GM18868 (cell line): ENCODE measurements around the gene PATL2.
"Not testable (repeated sequence)": the region's sequence is repeated elsewhere in the genome, so short reads cannot be mapped to it uniquely, and the experiment has no call there.

Experiments used
- ATAC-seq: cut with Tn5 transposase; IDR thresholded peaks from one replicate; pipeline ENCODE4 v1.9.1; 2021; ENCODE audit warnings: mild to moderate bottlenecking, moderate library complexity; ENCODE audit not compliant: unreplicated experiment

The PATL2 gene

DNA sequence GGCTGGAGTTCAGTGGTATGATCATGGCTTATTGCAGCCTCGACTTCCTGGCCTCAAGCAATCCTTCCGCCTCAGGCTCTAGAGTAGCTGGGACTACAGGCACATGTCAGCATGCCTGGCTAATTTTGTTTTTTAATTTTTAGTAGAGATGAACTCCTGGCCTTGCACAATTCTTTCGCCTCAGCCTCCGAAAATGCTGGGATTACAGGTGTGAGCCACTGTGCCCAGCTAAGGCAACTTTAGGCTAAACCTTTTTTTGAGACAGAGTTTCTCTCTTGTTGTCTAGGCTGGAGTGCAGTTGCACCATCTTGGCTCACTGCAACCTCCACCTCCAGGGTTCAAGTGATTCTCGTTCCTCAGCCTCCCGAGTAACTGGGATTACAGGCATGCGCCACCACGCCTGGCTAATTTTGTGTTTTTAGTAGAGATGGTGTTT lies 8.9 kb upstream of the PATL2 start:
- not testable (repeated sequence) for ATAC-seq

DNA sequence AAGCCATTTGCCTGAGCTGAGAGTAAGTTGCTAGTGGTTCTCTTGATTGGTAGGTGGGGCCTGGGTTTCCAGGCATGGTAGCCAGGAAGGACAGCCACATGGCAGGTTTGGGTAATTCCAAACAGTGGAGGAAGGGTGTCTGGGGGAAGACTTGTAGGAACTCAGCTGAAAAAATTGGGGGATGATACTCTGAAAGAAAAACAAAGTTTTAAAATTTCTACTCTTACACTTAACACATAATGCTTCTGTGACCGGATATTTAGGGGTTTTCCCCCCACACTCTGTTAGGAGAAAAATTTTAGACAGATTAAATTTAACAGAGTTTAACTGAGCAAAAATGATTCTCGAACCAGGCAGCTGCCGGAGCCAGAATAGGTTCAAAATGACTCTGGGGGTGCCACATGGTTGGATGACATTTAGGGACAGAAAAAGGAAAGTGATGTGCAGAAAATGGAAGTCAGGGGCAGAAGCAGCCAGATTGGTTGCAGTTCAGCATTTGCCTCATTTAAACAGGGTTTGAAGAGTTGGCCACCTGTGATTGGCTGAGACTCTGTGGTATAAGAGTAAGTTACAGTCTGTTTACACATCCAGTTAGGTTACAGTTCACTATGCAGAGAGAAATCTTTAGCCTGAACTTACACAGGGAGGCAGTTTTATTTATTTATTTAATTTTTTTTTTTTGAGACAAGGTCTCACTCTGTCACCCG lies 8.3 kb upstream of the PATL2 start:
- peak; percentile 53 for ATAC-seq

DNA sequence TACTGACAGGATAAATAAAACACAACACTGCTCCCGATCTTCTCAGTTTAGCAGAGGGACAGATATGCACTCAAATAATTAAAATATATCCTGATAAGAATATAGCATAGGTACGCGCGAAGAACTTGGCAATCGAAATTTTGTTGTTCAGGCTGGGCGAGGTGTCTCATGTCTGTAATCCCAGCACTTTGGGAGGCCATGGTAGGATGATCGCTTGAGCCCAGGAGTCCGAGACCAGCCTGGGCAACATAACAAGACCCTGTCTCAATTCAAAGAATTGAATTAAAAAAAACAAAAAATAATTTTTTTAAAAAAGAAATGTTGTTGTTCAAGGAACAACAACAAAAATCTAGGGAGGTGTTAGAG lies 7.8 kb upstream of the PATL2 start:
- no peak for ATAC-seq

DNA sequence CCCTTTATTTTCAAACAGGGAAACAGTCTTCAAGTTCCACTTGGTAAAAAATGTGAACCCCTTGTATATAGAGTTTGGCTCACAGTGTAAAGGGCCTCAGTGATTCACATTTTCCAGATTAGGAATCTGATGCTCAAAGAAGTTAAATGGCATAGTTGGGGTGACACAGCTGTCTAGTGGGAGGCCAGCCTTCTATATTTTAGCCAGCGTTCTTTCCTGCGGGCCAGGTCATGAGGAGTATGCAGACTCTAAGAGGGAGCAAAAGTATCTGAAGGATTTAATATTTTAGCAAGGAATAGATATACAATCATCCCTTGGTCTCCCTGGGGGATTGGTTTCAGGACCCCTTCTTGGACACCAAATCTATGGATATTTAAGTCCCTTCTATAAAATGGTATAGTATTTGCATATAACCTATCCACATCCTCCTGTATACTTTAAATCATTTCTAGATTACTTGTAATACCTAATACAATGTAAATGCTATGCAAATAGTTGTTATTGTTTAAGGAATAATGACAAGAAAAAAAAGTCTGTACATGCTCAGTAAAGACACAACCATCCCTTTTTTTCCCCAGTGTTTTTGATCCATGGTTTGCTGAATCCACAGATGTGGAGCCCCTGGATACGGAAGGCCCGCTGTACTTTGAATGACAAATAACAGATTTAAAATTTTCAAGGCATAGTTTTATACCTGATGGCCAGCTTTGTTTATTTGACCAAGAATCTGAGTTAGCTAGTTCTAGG lies 7.2 kb upstream of the PATL2 start:
- ATAC-seq = no peak

DNA sequence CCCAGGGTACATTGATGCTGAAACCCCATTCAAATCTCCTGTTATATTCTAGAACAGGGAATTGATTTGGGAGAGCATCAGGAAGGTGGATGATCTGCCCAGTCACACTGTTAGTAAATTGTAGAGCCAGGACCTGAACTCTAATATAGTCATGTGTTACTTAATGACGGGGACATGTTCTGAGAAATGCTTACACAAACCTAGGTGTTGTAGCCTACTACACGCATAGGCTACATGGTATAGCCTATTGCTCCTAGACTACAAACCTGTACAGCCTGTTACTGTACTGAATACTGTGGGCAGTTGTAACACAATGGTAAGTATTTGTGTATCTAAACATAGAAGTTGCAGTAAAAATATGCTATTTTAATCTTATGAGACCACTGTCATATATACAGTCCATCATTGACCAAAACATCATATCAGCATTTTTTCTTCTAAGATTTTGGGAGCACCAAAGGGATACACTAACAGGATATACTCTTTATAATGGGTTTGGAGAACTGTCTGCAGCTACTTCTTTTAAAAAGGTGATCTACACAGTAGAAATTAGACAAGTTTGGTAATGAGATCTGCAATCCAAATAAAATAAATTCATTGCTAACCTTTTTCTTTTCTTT lies 6.0 kb upstream of the PATL2 start:
- no peak for ATAC-seq

DNA sequence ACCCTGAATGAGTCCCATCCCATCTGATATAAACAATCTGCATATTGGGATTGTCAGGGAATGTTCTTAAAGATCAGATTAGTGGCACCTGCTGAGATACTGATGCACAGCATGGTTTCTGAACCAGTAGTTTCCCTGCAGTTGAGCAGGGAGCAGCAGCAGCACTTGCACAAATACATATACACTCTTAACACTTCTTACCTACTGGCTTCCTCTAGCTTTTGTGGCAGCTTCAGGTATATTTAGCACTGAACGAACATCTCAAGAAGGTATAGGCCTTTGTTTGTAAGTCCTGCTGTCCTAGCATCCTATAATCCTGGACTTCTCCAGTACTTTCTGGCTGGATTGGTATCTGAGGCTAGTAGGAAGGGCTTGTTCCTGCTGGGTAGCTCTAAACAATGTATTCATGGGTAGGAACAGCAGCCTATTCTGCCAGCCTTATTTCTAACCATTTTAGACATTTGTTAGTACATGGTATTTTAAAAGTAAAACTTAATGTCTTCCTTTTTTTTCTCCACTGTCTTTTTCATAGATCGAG lies 4.7 kb upstream of the PATL2 start:
- no peak for ATAC-seq

DNA sequence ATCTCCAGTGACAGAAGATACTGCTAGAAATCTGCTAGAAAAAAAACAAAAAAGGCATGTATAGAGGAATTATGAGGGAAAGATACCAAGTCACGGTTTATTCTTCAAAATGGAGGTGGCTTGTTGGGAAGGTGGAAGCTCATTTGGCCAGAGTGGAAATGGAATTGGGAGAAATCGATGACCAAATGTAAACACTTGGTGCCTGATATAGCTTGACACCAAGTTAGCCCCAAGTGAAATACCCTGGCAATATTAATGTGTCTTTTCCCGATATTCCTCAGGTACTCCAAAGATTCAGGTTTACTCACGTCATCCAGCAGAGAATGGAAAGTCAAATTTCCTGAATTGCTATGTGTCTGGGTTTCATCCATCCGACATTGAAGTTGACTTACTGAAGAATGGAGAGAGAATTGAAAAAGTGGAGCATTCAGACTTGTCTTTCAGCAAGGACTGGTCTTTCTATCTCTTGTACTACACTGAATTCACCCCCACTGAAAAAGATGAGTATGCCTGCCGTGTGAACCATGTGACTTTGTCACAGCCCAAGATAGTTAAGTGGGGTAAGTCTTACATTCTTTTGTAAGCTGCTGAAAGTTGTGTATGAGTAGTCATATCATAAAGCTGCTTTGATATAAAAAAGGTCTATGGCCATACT lies 4.1 kb upstream of the PATL2 start:
- no peak for ATAC-seq

DNA sequence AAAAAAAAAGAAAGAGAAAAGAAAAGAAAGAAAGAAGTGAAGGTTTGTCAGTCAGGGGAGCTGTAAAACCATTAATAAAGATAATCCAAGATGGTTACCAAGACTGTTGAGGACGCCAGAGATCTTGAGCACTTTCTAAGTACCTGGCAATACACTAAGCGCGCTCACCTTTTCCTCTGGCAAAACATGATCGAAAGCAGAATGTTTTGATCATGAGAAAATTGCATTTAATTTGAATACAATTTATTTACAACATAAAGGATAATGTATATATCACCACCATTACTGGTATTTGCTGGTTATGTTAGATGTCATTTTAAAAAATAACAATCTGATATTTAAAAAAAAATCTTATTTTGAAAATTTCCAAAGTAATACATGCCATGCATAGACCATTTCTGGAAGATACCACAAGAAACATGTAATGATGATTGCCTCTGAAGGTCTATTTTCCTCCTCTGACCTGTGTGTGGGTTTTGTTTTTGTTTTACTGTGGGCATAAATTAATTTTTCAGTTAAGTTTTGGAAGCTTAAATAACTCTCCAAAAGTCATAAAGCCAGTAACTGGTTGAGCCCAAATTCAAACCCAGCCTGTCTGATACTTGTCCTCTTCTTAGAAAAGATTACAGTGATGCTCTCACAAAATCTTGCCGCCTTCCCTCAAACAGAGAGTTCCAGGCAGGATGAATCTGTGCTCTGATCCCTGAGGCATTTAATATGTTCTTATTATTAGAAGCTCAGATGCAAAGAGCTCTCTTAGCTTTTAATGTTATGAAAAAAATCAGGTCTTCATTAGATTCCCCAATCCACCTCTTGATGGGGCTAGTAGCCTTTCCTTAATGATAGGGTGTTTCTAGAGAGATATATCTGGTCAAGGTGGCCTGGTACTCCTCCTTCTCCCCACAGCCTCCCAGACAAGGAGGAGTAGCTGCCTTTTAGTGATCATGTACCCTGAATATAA lies 2.2 kb upstream of the PATL2 start:
- no peak for ATAC-seq

DNA sequence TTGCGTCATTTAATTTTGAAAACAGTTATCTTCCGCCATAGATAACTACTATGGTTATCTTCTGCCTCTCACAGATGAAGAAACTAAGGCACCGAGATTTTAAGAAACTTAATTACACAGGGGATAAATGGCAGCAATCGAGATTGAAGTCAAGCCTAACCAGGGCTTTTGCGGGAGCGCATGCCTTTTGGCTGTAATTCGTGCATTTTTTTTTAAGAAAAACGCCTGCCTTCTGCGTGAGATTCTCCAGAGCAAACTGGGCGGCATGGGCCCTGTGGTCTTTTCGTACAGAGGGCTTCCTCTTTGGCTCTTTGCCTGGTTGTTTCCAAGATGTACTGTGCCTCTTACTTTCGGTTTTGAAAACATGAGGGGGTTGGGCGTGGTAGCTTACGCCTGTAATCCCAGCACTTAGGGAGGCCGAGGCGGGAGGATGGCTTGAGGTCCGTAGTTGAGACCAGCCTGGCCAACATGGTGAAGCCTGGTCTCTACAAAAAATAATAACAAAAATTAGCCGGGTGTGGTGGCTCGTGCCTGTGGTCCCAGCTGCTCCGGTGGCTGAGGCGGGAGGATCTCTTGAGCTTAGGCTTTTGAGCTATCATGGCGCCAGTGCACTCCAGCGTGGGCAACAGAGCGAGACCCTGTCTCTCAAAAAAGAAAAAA lies 1.4 kb upstream of the PATL2 start:
- no peak for ATAC-seq

DNA sequence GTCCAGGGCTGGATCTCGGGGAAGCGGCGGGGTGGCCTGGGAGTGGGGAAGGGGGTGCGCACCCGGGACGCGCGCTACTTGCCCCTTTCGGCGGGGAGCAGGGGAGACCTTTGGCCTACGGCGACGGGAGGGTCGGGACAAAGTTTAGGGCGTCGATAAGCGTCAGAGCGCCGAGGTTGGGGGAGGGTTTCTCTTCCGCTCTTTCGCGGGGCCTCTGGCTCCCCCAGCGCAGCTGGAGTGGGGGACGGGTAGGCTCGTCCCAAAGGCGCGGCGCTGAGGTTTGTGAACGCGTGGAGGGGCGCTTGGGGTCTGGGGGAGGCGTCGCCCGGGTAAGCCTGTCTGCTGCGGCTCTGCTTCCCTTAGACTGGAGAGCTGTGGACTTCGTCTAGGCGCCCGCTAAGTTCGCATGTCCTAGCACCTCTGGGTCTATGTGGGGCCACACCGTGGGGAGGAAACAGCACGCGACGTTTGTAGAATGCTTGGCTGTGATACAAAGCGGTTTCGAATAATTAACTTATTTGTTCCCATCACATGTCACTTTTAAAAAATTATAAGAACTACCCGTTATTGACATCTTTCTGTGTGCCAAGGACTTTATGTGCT lies 721 bp upstream of the PATL2 start:
- peak; percentile 10 for ATAC-seq

DNA sequence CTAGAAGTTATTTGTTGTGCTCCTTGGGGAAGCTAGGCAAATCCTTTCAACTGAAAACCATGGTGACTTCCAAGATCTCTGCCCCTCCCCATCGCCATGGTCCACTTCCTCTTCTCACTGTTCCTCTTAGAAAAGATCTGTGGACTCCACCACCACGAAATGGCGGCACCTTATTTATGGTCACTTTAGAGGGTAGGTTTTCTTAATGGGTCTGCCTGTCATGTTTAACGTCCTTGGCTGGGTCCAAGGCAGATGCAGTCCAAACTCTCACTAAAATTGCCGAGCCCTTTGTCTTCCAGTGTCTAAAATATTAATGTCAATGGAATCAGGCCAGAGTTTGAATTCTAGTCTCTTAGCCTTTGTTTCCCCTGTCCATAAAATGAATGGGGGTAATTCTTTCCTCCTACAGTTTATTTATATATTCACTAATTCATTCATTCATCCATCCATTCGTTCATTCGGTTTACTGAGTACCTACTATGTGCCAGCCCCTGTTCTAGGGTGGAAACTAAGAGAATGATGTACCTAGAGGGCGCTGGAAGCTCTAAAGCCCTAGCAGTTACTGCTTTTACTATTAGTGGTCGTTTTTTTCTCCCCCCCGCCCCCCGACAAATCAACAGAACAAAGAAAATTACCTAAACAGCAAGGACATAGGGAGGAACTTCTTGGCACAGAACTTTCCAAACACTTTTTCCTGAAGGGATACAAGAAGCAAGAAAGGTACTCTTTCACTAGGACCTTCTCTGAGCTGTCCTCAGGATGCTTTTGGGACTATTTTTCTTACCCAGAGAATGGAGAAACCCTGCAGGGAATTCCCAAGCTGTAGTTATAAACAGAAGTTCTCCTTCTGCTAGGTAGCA lies 657 bp downstream of the PATL2 start:
- no peak for ATAC-seq

DNA sequence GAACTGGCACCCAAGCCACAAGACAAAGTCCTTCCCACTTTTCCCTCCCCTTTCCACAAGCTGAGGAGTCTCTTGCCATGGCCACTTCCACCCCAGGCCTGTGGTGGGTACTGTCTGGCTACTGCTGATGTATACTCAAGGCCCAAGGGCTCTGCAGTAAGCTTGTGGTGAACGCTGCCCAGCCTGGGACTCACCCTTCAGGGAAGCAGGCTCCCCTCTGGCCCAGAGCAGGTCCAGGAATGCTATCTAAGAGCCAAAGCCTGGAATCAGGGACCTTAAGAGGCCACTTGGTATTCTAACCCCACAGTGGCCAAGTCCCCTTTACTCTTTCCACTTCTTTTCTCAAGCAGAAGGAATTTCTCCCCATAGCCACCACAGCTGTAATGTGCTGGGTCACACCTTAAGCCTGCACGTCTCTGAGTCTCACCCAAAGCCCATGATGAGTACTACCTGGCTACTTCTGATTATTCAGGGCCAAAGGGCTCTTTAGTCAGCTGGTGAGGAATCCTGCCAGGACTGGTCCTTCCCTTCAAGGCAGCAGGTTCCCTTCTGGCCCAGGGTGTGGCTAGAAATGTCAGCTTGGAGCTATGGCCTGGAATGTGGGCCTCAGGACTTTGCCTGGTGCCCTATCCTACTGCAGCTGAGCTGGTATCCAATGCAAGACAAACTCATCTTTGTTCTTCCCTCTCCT lies 4.0 kb downstream of the PATL2 start:
- ATAC-seq = no peak

DNA sequence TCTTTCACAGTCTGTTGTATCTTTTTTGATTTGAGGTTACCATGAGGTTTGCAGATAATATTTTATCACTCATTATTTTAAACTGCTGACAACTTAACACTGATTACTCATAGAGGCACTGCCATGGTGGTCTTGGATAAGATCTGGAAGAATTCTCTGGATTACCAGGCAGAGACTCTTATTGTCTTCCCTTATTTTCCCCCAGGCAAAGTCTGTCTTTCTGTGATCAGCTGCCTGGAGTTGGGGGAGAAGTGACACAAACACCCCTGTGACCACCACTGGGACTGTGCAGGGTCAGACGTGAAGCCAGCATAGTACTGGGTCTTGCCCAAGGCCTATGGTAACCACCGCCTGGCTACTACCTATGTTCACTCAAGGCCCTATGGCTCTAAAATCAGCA lies 4.7 kb downstream of the PATL2 start:
- ATAC-seq = no peak

DNA sequence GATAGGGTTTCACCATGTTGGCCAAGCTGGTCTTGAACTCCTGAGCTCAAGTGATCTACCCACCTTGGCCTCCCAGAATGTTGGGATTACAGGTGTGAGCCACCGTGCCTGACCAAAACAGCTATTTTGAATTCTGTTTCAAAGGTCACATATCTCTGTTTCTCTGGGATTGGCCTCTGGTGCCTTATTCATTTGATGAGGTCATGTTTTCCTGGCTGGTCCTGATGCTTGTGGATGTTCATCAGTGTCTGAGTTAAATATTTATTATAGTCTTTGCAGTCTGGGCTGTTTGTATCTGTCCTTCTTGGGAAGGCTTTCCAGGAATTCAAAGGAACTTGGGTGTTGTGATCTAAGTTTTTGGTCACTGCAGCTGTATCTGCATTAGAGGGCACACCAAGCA lies 5.1 kb downstream of the PATL2 start:
- no peak for ATAC-seq

DNA sequence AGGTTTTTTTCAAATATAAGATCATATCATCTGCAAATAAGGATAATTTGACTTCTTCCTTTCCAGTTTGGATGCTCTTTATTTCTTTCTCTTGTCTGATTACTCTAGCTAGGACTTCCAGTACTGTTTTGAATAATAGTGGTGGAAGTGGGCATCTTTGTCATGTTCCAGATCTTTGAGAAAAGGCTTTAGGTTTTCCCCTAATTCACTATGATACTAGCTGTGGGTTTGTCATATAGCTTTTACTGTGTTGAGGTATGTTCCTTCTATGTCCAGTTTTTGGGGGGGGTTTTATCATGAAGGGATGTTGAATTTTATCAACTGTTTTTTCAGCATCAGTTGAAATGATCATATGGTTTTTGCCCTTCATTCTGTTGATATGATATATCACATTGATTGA lies 10.4 kb downstream of the PATL2 start:
- not testable (repeated sequence) for ATAC-seq

DNA sequence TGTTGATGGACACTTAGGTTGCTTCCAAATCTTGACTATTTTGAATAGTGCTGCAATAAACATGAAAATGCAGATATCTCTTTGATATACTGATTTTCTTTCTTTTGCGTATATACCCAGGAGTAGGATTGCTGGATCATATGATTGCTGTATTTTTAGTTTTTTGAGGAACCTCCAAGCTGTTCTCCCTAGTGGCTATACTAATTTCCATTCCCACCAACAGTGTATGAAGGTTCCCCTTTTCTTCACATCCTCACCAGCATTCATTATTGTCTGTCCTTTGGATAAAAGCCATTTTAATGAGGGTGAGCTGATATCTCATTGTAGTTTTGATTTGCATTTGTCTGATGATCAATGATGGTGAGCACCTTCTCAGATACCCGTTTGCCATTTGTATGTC lies 12.5 kb downstream of the PATL2 start:
- no peak for ATAC-seq

DNA sequence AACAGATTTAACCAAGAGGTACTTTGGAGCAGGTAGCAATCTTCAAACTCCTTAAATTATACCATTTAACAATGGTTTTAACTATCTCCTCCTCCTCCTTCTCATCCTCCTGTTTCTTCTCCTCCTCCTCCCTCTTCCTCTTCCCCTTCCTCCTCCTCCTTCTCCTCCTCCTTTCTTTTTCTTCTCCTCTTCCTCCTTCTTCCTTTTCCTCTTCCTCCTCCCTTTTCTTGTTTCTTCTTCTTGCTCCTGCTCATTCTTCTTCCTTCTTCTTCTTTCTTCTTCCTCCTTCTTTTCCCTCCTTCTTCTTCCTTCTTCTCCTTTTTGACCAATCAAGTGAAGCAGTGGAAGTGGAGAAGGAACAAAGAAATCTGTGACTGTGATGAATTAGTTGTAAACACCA lies 14.1 kb downstream of the PATL2 start:
- no peak for ATAC-seq

DNA sequence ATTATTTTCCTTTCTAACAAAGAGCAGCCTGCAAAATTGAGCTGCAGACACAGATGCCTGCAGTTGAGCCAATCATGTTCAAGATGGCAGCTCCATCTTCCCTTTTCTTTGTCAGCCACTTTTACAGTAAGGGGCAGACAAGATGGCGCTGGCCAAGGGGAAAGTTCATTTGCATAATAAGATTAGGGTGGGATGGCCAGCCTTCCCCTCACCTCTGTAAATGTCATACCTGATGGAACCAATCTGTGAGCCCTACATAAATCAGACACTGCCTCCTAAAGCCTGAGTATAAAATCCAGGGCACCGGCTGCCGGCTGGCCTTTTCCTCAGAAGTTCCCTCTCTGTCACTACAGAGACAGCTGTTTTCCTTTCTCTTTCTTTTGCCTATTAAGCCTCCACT lies 15.8 kb downstream of the PATL2 start:
- no peak for ATAC-seq
